HepG2 (cell line): ENCODE results near the gene VGLL1. TPM values are rescaled to one million over a fixed set of nuclear protein-coding genes. Genes with fewer than 3 reads are reported as not detected.

ENCODE experiments used
- ATAC-seq: fragments of 200-7000 bp; cut with Tn5 transposase; 3 replicates; pipeline ENCODE4 v1.9.1; 2020; ENCODE audit warnings: mild to moderate bottlenecking, moderate library complexity
- BruUV-seq: library from RNA; stranded (reverse); fragments of 400-500 nt; replicated peaks from 2 replicates; lab custom pipeline; 2021; lab: Mats Ljungman, UMichigan
- CTCF ChIA-PET: fragments of 300-600 bp; formaldehyde crosslinking; extraction: SDS; loops from one replicate; lab custom pipeline; 2021; ENCODE audit warnings: low total read pairs, inconsistent platforms, low intra/inter-chr PET ratio; lab: Yijun Ruan, JAX
- POLR2A ChIA-PET: fragments of 350-600 bp; sonication (Branson Sonifier 250); formaldehyde crosslinking; loops from one replicate; lab custom pipeline; 2020; ENCODE audit warnings: antibody characterized with exemption, inconsistent platforms; lab: Yijun Ruan, JAX
- DNase-seq: peaks from one replicate; pipeline ENCODE4 v3.0.0-alpha.2; 2015; ENCODE audit warnings: low spot score
- FAIRE-seq: peaks from 3 replicates; lab custom pipeline; 2011; peaks lifted over from hg19 to GRCh38; lab: Jason Lieb, UNC
- H2AFZ ChIP-seq: one replicate; pipeline ENCODE4 v1.6.1; 2011; ENCODE audit warnings: low read length, inconsistent platforms
- H3K27ac ChIP-seq: fragments of 300-600 bp; 3 replicates; pipeline ENCODE4 v1.8.0; 2011; ENCODE audit warnings: mixed run types, mild to moderate bottlenecking, mixed read lengths, low read length, inconsistent platforms; ENCODE audit not compliant: insufficient read depth; ENCODE audit errors: extremely low read length
- H3K27me3 ChIP-seq, 2 experiments: fragments of 200-600 bp in 1 of 2; 2 replicates in 1 of 2; 3 replicates in 1 of 2; pipeline versions ENCODE4 v1.6.0 to v1.8.0; 2011; ENCODE audit warnings: low read length in 2 of 2, mild to moderate bottlenecking in 2 of 2, moderate library complexity in 2 of 2, inconsistent platforms in 1 of 2; ENCODE audit not compliant: insufficient read depth in 2 of 2, control insufficient read depth in 1 of 2
- H3K36me3 ChIP-seq, 2 experiments: fragments of 200-600 bp in 1 of 2; replicated peaks in 1 of 2; 2 replicates in 1 of 2; 3 replicates in 1 of 2; pipeline versions ENCODE4 v1.5.1 to v1.8.0; 2011; ENCODE audit warnings: low read length in 2 of 2, inconsistent platforms in 1 of 2; ENCODE audit not compliant: insufficient read depth in 2 of 2, control insufficient read depth in 1 of 2
- H3K4me1 ChIP-seq: 2 replicates; pipeline ENCODE4 v1.5.1; 2012; ENCODE audit warnings: low read length, inconsistent platforms; ENCODE audit not compliant: insufficient read depth
- H3K4me2 ChIP-seq: 2 replicates; pipeline ENCODE4 v1.6.0; 2011; ENCODE audit warnings: low read depth, low read length, inconsistent platforms
- H3K4me3 ChIP-seq, 3 experiments: fragments of 200-600 bp in 1 of 3; sonication (generic), shearing (Covaris generic) in 1 of 3; replicated peaks in 1 of 3; 2 replicates each; pipeline ENCODE4 v1.5.1; 2011 to 2016; ENCODE audit warnings: low read length in 3 of 3, inconsistent platforms in 2 of 3, low read depth in 2 of 3, mild to moderate bottlenecking in 2 of 3, control low read depth in 1 of 3, mixed read lengths in 1 of 3; ENCODE audit not compliant: insufficient read depth in 1 of 3
- H3K79me2 ChIP-seq: one replicate; pipeline ENCODE4 v1.6.1; 2011; ENCODE audit warnings: low read length, inconsistent platforms; ENCODE audit not compliant: insufficient read depth
- H3K9ac ChIP-seq: 2 replicates; pipeline ENCODE4 v1.6.0; 2011; ENCODE audit warnings: mild to moderate bottlenecking, low read depth, low read length, inconsistent platforms; ENCODE audit not compliant: insufficient read depth
- H3K9me3 ChIP-seq: 2 replicates; pipeline ENCODE4 v1.5.1; 2012; ENCODE audit warnings: mild to moderate bottlenecking, low read length
- H4K20me1 ChIP-seq: 2 replicates; pipeline ENCODE4 v1.6.0; 2011; ENCODE audit warnings: inconsistent platforms, mild to moderate bottlenecking, low read length, moderate library complexity; ENCODE audit not compliant: insufficient read depth
- ADNP ChIP-seq: sonication (generic); formaldehyde crosslinking; IDR thresholded peaks from 2 replicates; pipeline ENCODE4 v1.4.0; 2020; ENCODE audit warnings: missing genetic modification reagents
- CREM ChIP-seq, 2 experiments: sonication (generic) in 1 of 2; formaldehyde crosslinking in 1 of 2; IDR thresholded peaks; 2 replicates each; pipeline versions ENCODE4 v1.4.0 to v1.6.1; 2016 to 2020; ENCODE audit warnings: antibody characterized with exemption in 1 of 2, mild to moderate bottlenecking in 1 of 2, missing genetic modification reagents in 1 of 2
- EP300 ChIP-seq, 3 experiments: sonication (generic) in 1 of 3; formaldehyde crosslinking in 1 of 3; IDR thresholded peaks; 2 replicates each; pipeline versions ENCODE4 v1.5.1 to v1.6.1; 2011 to 2020; ENCODE audit warnings: low read depth in 2 of 3, low read length in 2 of 3, borderline replicate concordance in 1 of 3, improper control_type of control experiment in 1 of 3, mild to moderate bottlenecking in 1 of 3, missing genetic modification reagents in 1 of 3, moderate library complexity in 1 of 3
- TEF ChIP-seq: sonication (generic); formaldehyde crosslinking; IDR thresholded peaks from 2 replicates; pipeline ENCODE4 v1.5.0; 2020; ENCODE audit warnings: missing genetic modification reagents
- ZHX2 ChIP-seq, 2 experiments: sonication (generic) in 1 of 2; formaldehyde crosslinking in 1 of 2; IDR thresholded peaks; 2 replicates each; pipeline versions ENCODE4 v1.6.1 to v1.9.0; 2014 to 2022; ENCODE audit warnings: antibody characterized with exemption in 1 of 2, borderline replicate concordance in 1 of 2, inconsistent platforms in 1 of 2, low read depth in 1 of 2, missing genetic modification reagents in 1 of 2
- ZNF3 ChIP-seq: IDR thresholded peaks from 2 replicates; pipeline ENCODE4 v1.7.0; 2017; ENCODE audit warnings: inconsistent platforms
- ZNF543 ChIP-seq: sonication (generic); formaldehyde crosslinking; IDR thresholded peaks from 2 replicates; pipeline ENCODE4 v1.4.0; 2020; ENCODE audit warnings: mild to moderate bottlenecking, missing genetic modification reagents
- ZNF546 ChIP-seq: sonication (generic); formaldehyde crosslinking; conservative IDR thresholded peaks from 2 replicates; pipeline ENCODE4 v1.8.1; 2023; ENCODE audit warnings: mild to moderate bottlenecking, missing genetic modification reagents
- ZNF558 ChIP-seq: sonication (generic); formaldehyde crosslinking; IDR thresholded peaks from 2 replicates; pipeline ENCODE4 v1.9.0; 2022; ENCODE audit warnings: mild to moderate bottlenecking, missing genetic modification reagents, borderline replicate concordance
- ZNF670 ChIP-seq: sonication (generic); formaldehyde crosslinking; IDR thresholded peaks from 2 replicates; pipeline ENCODE4 v1.8.0; 2022; ENCODE audit warnings: mild to moderate bottlenecking, missing genetic modification reagents, borderline replicate concordance
- WGBS: methylation state at CpG from one replicate; pipeline ENCODE4 v1.1.6; 2017; ENCODE audit warnings: low lambda C conversion rate; 5-methylcytosine and 5-hydroxymethylcytosine counted together
- in situ Hi-C: cut with HindIII; loops from 2 replicates; pipeline ENCODE4 v1.10.0; 2017; ENCODE audit warnings: low pct_unique_long_range_greater_than_20kb; ENCODE audit not compliant: extremely low pct_ligation_motif_present
- intact Hi-C: fragments of 100-400 bp; cut with micrococcal nuclease; formaldehyde crosslinking; loops from one replicate; pipeline ENCODE4 v1.10.0; 2022; ENCODE audit not compliant: unreplicated experiment
- polyA plus RNA-seq, 8 experiments: library from polyadenylated mRNA; depleted of rRNA in 3 of 8; stranded (reverse) in 7 of 8; unstranded in 1 of 8; fragments of >200 nt; fragmentation: Illumina TruSeq in 4 of 8; extraction: Trizol in 4 of 8; gene quantifications; 2 replicates each; pipeline versions ENCODE4 v1.2.1 to v1.2.3, GENCODE V29; 2011 to 2016; ENCODE audit warnings: low read depth in 4 of 8, missing spikeins in 1 of 8, mixed read lengths in 1 of 8; ENCODE audit not compliant: insufficient read depth in 1 of 8
- total RNA-seq, 5 experiments: library from RNA; depleted of rRNA; stranded (reverse); fragments of >200 nt; fragmentation: Illumina TruSeq; extraction: Trizol; gene quantifications; 2 replicates each; pipeline ENCODE4 v1.2.3, GENCODE V29; 2016; ENCODE audit warnings: low read depth in 1 of 5

VGLL1 gene
- total and polyA plus RNA-seq, 2 of the 13 experiments (the other 11 are each of a cell fraction or from before 2014, with no cell fraction given) = not detected

GRCh38 chrX:136529795-136530194, 2.2 kb upstream of the VGLL1 start:
- no peak for FAIRE-seq
- WGBS = 4% methylated on average over 2 of the region's 2 CpGs

More at GRCh38 chrX:136529795-136530194, 2.2 kb upstream of the VGLL1 start:
- Histone ChIP-seq H3K27ac (no peak overlapping the region), H3K4me3 (no peak overlapping the region), H3K4me2 (no peak overlapping the region), H3K4me1 (no peaks in the 10 kb centered on the region), H3K36me3 (no peaks in the 10 kb centered on the region), H3K79me2 (no peaks in the 10 kb centered on the region)
- BruUV-seq = no TSS peak
- CTCF ChIA-PET = no interaction called here
- no peak for DNase-seq
- in situ Hi-C loops = no loop called here
- TF ChIP-seq CREM (IDR thresholded peaks at IDR 0.05) (no peak), CREM (CRISPR knock-in tag; IDR thresholded peaks at IDR 0.05) (no peak), ZNF3 (CRISPR knock-in tag) (no peak), ZHX2 (IDR thresholded peaks at IDR 0.05; ENCODE audit: low read depth) (no peak), ZHX2 (CRISPR knock-in tag; IDR thresholded peaks at IDR 0.05; ENCODE audit: borderline replicate concordance) (no peak), EP300 (IDR thresholded peaks at IDR 0.05; ENCODE audit: low read depth in 2 of 2, low read length in 2 of 2) (no peak), EP300 (CRISPR knock-in tag; IDR thresholded peaks at IDR 0.05; ENCODE audit: borderline replicate concordance) (no peak), ZNF670 (no peak), TEF (no peak), ZNF543 (CRISPR knock-in tag) (no peak), ADNP (no peak), ZNF546 (no peak), ZNF558 (CRISPR knock-in tag) (no peak)
- TF ChIP-seq, all 625 proteins: peak for 0
- Histone ChIP-seq H3K9me3 (no peaks in the 10 kb centered on the region), H3K27me3 (no peaks in the 10 kb centered on the region), H4K20me1 (no peaks in the 10 kb centered on the region), H3K9ac (no peak overlapping the region), H2AFZ (no peak overlapping the region)
- ATAC-seq = no peak
- intact Hi-C loops = no loop called here
- POLR2A ChIA-PET = no interaction called here
